GM21737 (cell line): ENCODE measurements around the gene CSKMT.
"Not testable (repeated sequence)": the region's sequence is repeated elsewhere in the genome, so short reads cannot be mapped to it uniquely, and the experiment has no call there.

Experiments used
- ATAC-seq: cut with Tn5 transposase; IDR thresholded peaks from one replicate; pipeline ENCODE4 v1.9.1; 2021; ENCODE audit warnings: mild to moderate bottlenecking, moderate library complexity; ENCODE audit not compliant: unreplicated experiment

CSKMT gene, protein sequence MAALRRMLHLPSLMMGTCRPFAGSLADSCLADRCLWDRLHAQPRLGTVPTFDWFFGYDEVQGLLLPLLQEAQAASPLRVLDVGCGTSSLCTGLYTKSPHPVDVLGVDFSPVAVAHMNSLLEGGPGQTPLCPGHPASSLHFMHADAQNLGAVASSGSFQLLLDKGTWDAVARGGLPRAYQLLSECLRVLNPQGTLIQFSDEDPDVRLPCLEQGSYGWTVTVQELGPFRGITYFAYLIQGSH

DNA sequence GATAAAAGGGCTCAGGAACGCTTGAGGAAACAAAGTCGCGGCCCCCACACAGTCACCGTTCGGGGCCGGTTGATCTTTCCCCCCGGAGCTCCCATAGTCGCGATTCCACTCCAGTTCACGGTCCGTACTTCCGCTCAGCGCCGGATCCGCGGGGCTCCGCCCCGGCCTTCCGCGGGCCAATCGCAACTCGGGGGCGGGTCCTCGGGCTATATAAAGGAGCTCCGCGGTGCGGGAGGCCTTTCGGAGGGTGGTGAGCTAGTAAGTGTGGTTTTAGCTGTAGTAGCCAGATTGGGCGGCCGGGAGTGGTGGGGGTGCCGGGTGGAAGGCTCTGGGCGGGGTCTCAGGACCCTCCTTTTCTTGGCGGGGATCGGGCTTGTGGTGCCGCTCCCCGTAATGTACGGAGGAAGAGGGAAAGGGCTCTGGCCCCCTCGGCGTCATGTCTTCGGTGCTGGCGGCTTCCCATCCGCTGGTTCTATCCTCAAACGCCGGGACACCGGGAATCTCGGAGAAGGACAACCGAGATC, at the start of gene CSKMT, which contains the start of gene C11orf98:
Gene CSKMT, plus strand, starts transcription at position 238 of the 524 bp plus-strand sequence. CDS start 568 bp downstream, outside the sequence.
Gene C11orf98, minus strand, starts transcription at position 136 of the 524 bp plus-strand sequence. Its CDS starts 41 bp downstream, at position 95.
- peak; percentile 90 for ATAC-seq

DNA sequence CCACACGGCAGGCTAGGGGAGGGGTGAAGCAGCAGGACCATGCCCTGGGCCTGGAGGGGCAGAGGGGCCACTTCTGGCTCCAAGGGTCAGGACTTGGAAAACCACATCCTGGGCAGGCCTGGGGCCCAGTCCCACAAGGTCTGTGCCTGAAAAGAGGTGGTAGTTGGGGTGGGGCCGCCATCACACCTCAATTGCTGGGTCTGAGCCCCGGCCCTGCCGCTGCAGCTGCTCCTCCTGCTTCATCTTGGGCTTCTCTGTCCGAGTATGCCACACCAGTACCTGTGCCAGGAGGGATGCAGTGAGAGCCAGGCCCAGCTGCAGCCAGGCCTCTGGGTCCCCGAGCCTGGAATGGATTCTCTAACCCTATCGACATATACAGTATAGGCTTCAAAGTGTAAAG, 49.6 kb upstream of the CSKMT start:
- ATAC-seq = no peak

DNA sequence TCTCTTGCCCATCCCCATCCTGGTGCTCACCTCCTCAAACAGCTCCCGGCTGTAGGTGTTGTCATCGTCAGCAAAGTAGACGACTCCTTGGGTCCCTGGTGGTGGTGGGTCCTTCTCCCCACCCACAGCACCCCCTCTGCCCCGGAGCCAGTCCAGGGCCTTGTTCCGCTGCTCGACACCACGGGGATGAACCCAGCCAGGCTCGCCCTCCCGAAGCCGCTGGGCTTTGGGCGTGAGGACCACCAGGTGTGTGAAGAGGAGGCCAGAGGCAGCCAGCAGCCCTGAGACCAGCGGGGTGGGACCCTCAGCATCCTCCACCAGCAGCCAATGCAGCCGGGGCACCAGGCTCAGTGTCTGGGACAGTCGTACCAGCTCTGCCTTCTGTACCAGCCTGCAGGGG, 48.2 kb upstream of the CSKMT start:
- ATAC-seq = not testable (repeated sequence)

DNA sequence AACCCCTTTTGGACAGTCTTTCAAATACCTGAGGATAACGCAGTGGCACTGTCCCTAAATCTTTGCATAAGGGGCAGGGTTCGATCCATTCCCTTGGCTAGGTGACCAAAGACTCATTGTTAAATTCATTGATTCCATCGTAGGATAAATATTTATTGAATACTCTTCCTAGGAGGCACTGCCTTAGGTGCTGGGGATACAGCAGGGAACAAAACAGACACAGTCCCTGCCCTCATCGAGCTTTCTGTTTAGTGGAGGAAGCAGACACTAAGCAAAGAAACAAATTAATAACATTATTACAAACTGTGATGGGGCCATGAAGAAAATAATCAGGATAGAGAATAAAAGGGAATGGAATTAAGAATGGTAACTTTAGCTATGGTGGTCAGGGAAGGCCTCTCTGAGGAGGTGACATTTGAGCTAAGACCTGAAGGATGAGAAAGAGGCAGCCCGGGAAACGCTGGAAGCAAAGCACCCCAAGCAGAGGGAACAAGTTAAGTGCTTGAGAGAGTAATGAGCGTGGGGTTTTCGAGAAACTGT, 44.0 kb upstream of the CSKMT start:
- ATAC-seq = no peak

DNA sequence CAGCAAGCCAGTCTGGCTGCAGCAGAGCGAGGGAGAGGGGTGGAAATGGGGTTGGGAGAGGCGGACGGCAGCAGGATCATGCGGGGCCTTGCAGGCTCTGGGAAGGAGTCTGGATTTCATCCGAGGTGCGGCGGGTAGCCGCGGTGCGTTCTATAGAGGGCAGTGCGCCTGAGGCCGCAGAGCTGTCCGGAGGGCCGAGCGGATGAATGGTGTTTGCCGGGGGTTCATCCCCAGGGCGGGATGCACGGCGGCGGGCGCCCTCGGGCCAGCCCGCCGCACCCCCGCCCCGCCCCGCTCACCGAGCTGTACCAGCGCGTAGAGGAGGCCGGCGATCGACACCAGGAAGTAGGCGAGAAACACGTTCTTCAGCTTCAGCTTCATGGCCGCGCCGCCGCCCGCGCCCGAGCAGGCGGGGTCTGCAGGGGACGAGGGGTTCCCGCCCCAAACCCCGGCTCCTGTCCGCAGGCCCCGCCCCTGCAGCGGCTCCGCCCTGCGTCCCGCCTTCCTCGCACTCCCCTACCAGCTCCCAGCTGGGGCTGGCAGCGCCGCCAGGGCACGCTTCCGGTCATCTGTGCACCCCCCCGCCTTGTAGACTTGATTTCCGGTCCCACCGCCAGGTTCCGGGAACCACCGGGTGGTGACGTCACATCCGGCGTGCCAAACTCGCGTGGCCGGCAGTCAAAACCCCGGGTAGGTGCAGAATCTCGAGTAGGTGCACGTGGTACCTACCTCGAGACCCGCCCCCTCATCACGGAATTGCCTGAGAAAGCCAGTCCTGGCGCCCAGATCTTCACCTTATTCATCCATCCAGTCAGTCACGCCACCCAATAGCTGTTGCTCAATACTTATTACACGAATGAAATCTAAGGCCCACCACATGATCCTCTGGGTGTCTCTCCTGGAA, 43.3 kb upstream of the CSKMT start, which contains the start of gene B3GAT3:
Gene B3GAT3, minus strand, starts transcription at position 420 of the 904 bp plus-strand sequence. Its CDS starts 39 bp downstream, at position 381.
- ATAC-seq = peak; percentile 91

DNA sequence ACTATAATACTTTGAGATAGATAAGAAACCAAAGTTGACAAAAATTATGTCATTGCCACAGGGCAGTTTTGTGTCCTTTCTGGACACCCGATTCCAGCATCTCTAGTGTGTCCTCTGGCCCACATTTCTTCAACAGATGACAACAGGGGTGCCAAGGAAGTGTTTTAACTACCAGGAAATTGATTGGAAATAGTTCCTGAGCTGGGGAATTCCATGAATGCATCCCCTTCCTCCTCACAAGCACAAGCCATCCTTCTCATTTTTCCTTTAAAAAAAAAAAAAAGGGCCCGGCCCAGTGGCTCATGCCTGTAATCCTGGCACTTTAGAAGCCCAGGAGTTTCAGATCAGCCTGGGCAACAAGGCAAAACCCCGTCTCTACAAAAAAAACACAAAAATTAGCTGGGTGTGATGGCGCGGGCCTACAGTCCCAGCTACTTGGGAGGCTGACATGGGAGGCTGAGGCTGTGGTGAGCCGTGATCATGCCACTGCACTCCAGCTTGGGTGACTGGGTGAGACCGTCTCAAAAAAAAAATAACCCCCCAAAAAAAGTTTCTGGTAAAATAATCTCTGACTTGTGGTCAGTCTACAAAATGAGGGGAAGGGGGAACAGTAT, 42.5 kb upstream of the CSKMT start:
- ATAC-seq = no peak

DNA sequence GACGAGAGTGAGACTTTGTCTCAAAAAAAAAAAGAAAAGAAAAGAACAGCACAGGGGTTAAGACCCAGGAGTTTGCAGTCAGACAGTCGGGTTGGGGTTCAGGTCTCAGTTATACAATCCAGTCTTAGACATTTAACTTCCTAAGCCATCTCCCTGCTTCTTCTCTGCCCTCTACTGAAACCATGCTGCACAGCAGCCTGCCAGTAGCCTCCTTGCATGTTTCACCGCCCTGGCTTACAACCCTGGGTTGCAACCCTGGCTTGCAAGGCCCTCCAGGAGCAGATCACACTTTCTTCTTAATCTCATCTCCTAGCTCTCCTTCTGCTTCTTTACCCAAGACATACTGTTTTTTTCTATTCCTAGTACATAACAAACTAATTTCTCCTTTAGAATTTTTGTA, 37.4 kb upstream of the CSKMT start:
- ATAC-seq = no peak

DNA sequence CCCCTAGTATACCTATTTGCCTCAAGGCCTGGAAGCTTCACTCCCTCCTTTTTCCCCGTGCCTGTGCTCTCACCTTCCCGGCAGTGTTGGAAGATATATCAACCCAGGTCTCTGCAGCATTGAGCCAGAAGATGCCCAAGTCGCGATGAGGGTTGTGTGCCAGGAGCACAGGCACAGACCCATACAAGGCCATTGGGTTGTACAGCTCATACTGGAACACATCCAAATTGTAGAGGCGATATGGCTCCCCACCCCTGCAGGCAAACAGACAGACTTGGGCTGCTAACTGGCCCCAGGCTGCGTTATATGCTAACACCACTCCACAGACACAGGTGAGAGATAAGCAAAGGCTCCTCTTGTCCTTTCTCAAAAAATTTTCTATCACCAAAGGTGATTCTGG, 32.6 kb upstream of the CSKMT start:
- ATAC-seq = no peak

DNA sequence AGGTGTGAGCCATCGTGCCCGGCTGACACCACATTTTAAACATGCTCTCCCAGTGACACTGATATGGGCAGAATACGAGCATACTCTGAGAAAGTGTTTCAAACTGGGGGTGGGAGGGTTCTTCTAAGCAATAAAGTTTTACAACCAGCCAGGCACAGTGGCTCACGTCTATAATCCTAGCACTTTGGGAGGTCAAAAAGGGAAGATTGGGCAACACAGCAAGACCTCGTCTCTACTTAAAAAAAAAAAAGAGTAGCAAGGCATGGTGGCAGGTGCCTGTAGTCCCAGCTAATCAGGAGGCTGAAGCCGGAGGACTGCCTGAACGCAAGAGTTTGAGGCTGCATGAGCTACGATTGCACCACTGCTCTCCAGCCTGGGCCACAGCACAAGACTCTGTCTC, 20.9 kb upstream of the CSKMT start:
- ATAC-seq = no peak

DNA sequence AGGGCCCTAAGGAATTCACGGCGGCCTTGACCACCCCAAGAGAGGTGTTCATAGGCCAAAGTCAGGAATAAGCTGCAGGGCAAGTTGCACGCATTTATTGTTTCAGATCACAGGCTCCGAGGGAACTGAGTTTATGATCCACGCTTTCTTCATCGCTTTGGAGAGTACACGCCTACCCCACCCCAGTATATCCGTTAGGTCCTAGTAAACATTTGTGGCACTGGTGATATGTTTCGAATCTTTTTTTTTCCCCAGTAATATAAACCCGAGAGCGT, 19.5 kb upstream of the CSKMT start:
- no peak for ATAC-seq

DNA sequence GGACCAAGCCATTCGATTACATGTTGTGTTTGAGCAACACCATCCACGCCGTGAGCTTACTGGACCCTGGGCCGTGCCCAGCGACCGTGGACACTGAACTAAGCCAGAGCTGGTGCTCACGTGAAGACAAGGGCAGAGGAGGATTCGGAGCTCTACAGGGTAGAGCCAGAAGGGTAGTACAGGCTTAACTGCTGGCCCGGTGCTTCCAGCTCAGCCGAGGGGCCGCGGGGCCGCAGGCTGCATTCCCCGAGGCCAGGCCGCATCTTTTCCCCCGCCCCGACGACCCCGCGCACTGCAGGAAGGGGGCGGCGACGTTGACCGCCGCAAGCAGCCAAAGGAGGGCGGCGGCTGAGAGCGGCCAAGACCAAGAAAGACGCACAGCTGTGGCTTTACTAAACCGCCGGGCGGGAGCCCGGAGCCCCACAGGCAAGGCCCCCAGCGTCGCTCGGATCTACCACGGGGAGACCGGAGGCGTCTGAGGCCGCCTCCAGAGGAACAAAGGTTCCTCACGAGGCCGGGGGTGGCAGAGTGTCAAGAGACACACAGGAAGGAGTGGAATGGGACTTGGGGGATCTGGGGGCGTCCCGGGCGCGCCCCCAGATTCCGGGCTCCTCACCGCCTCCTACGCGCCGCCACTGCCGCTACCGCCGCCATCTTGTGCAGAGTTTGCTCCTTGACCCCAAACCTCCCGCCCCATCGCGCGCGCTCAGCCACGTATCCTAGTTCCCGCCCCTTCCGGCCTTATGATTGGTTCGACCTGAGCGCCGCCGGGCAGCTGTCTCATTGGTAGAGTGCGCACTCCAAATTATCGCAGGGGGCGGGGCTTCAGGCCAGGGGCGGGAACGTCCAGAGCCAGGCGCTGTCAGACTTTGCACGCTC, 18.9 kb upstream of the CSKMT start, which contains the start of gene GANAB:
Gene GANAB, minus strand, starts transcription at position 668 of the 879 bp plus-strand sequence. Its CDS starts 14 bp downstream, at position 654.
- ATAC-seq = peak; percentile 82

DNA sequence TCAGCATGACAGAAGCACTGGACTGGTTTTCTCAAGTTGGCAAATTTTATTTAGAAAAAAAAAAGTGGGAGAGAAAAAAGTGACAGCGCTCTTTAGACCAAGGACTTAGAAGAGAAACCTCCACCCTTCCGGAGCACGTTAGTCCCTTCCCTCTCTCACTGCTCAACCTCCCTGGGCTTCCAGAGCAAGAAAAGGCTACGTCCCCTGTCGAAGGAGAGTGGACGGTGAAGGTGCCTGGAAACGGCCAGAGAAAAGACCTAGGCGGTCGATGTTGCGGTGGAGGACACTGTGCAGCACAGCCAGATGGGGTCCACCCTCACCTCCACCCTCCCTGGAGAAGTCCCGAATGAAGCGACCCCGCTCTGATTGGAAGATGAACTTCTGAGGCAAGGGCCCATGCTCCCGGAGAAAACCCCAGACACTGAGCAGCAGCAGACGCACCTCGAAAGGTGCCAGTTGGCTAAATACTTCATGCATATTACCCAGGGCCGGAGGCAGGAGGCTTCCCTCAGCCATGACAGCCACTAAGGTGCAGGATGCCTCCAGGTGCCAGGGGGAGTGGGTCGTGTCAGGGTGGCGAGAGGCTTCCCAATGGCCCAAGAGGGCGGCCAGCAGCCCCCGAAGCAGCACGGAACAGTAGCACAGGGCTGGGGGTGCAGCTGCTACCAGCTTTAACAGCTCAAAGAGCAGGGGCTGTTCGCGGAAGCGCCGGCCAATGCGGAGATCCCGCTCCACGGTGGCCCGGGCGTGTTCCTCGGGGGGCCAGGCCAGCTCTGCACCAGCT, 18.1 kb upstream of the CSKMT start:
- no peak for ATAC-seq

DNA sequence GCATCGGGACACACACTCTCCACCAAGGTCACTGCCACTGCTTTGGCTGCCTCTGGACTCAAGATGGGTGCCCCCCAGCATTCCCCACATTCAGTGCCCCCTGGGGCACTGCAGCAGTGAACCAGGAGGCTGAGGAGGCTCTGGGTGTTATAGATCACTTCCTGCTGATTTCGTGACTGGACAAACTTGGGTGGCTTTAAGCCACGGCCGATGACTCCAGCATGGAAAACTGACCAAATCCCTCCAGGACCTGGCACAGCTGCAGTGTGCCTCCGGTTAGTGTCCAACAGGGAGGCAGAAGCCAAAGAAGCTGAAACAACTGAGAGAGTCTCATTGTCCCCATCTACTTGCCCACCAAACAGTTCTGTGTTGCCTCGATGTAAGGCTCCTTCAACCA, 17.5 kb upstream of the CSKMT start:
- ATAC-seq = no peak

DNA sequence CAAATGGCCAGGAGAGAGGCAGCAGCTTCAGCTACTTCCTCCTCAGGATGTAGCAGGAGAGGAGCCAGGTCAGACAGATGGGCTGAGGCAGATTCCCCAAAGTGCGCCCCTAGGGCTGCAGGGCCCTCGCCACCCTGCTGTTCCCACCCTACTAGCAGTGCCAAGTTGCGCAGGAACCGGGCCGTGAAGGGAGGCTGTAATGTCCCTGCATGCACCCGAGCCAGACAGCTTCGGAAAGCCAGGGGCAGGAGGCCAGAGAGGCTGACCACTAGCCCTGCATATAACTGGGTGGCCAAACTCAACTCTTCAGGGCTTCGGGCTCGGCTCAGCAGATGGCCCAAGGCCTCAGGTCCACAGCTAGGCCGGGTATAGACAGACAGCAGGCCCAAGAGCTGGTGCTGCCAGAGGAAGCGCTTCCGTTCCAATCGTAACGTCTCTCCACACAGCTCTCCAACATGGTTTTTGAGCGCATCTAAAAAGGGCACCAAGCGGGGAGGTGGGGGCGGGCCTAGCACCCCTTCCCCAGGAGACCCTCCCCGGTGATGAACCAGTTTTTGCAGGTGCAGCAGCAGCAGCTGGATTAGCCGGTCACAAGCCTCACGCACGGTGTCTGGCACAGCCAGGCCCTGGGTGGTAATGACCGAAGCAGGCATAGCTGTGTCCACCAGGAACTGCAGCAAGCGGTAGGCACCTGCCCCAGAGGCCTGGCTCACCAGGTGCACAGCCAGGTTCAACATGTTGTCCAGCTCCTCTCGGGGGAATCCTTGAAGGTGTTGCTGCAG, 16.7 kb upstream of the CSKMT start:
- ATAC-seq = no peak

DNA sequence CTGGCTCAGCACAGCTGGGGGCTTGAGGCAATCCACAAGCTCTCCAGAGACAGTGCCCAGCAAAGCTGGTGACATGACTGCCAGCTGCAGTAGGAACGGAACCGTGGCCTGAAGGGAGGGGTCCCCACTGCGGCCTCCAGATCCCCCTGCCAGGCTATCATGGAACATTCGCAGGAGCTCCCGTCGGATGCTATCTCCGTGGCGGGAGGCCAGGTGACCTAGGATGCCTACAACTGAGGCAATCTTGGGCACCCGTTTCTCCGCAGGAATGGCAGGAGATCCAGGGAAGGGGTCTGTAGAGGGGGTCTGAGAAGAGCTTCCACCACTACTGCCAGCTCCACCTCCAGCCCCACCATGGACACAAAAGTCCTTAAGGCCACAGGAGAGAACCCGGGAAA, 16.1 kb upstream of the CSKMT start:
- ATAC-seq = no peak

DNA sequence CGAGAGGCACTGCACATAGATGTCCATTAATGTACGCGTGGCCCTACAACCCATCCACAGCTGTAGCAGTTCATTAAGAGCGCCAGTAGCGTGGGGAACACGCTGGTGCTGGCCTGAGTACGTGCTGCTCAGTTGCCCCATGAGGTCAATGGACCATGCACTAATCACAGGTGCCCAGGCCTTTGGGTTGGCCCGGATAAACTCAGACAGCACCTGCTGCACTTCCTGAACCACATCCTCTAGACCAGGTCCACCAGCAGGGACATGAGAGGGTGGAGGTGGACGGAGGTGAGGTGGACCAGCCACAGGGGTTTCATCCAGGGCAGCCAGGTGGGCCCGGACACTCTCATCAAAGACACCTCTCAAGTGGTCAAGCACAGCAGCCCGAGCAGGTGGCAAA, 15.6 kb upstream of the CSKMT start:
- no peak for ATAC-seq

DNA sequence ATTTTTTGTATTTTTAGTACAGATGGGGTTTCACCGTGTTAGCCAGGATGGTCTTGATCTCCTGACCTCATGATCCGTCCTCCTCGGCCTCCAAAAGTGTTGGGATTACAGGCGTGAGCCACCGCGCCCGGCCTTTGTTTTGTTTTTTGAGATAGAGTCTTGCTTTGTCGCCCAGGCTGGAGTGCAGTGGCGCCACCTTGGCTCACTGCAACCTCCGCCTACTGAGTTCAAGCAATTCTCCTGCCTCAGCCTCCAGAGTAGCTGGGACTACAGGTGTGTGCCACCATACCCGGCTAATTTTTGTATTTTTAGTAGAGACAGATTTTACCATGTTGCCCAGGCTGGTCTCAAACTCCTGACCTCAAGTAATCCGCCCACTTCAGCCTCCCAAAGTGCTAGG, 14.8 kb upstream of the CSKMT start:
- not testable (repeated sequence) for ATAC-seq

DNA sequence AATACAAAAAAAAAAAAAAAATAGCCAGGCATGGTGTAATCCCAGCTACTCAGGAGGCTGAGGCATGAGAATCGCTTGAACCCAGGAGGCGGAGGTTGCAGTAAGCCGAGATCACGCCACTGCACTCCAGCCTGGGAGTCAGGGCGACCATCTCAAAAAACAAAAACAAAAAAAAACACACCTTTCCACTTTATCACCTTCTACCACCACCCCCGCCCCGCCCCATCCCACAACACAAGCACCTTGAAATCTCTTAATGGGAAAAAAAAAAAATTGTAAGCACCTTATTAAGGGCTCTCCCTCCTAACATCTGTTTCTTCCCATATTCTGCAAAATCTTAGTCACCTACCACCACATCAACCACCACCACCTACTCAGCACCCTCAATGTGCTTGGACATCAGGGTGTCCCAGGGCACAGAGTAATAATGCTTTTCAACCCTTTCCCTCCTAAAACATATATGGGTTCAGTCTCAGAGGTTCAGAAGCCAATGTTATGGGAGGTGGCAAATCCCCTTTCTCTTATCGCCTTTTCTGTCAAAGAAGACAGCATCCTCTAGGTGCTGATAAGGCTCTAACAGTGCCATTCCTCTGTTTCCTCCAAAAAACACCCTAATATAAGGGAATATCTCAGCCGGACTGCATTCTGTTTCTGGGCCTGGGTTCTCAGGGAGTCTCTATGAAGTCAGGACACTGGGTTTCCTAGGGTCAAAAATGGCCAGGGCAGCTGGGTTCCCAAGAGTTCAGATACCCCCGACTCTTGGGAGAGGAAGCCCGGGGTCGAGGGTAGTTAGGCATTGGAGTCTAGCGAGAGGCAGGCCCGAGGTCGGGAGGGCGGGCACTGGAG, 12.7 kb upstream of the CSKMT start:
- peak; percentile 15 for ATAC-seq
